ENCODE measurements around the gene VTA1. TPM values are rescaled to one million over a fixed set of nuclear protein-coding genes. Genes with fewer than 3 reads are reported as not detected.

VTA1 gene, protein sequence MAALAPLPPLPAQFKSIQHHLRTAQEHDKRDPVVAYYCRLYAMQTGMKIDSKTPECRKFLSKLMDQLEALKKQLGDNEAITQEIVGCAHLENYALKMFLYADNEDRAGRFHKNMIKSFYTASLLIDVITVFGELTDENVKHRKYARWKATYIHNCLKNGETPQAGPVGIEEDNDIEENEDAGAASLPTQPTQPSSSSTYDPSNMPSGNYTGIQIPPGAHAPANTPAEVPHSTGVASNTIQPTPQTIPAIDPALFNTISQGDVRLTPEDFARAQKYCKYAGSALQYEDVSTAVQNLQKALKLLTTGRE
- total RNA-seq, result 19.4 and 27.6 TPM in 2 replicates

DNA sequence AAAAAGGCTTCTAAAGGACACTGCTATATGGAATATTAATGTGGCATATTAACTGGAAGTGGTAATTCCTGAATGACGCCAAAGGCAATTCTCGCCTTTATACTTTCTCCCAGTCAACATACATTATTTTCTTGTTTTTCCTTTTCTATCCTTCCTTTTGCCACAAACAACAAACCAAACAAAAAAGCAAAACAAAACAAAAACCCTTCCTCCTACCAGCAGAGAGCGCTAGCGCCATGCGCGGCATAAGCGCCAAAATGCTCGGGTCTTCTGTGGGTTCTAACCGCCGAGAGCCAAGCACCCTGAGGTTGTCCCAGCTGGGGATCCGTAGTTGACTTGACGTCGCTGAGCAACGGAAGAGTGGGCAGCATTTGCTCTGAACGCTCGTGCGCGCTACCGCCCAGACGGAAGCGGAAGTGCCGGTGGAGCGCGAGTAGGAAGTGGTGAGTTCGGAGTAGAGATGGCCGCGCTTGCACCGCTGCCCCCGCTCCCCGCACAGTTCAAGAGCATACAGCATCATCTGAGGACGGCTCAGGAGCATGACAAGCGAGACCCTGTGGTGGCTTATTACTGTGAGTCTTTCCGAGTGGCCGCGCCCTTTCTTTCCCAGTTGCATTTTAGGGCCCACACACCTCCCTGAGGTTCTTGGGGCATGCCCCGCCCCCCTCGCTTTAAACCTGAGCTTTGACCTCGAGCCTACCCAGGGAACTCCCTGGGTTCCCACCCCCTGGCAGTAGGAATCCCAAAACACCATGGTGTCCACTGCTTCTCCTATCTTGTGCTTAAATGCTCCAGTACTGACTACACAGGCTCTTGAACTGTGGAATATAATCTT lies at the start of gene VTA1, which contains the start of gene NMBR:
Gene VTA1 (plus strand): TSS at position 436 of the 835 bp plus-strand sequence. CDS start 25 bp downstream, at position 461.
Gene NMBR (minus strand): TSS at position 295 of the 835 bp plus-strand sequence. CDS start 58,464 bp downstream, outside the sequence.

DNA sequence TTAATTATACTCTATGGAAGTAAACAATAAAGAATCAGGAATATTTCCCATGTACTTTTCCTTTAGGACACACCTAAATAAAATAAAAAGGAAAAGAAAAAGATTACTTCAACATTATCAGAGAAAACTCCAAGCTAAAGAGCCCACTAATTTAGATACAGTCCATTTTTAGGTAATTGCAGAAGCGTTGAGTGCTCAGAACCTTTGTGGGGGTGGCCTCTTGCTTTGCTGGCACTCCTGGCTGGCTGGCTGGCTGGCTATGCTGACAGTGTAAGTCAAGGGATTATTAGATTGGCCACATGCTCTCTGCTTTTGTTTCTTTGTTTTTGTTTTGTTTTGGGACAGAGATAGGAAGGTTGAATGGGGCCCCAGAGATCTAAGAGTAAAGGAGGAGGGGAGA lies 14.4 kb upstream of the VTA1 start, which contains the start of gene GJE1:
Gene GJE1 (plus strand): TSS at position 301 of the 400 bp plus-strand sequence. CDS start 234 bp downstream, outside the sequence.

Other genes with a start within 250 kb of the VTA1 start
- not detected in 2 replicates for gene GJE1, start 14.3 kb upstream of the VTA1 start, total RNA-seq
- gene NMBR, start 141 bp upstream of the VTA1 start, total RNA-seq, result 0.26 TPM in 1 of 2 replicates, not detected in the other
- under 0.01 and 0.32 TPM in 2 replicates for gene ADGRG6, start 154.7 kb downstream of the VTA1 start, total RNA-seq

Data from bronchial smooth muscle cell (primary cell).